AG08395 (cell line): ENCODE measurements around the gene POU2F1.
A peak's percentile ranks its signal among the peaks of the same experiment; 100 is the strongest.
"Not testable (repeated sequence)": the region's sequence is repeated elsewhere in the genome, so short reads cannot be mapped to it uniquely, and the experiment has no call there.

Source experiments
- DNase-seq: peaks from one replicate; pipeline ENCODE4 v3.0.0; 2012; ENCODE audit warnings: mixed read lengths, low spot score

POU2F1 gene

GRCh38 chr1:167205306-167206050 is 15.2 kb upstream of the POU2F1 start:
- DNase-seq = not testable (repeated sequence)

GRCh38 chr1:167206166-167206835 is 14.4 kb upstream of the POU2F1 start:
- no peak for DNase-seq

- DNase-seq = no peak
These were observed 12.6 kb upstream of the POU2F1 start for GRCh38 chr1:167207940-167208623.

GRCh38 chr1:167208624-167208976 is 12.1 kb upstream of the POU2F1 start:
- no peak for DNase-seq

GRCh38 chr1:167209044-167209443 is 11.6 kb upstream of the POU2F1 start:
- DNase-seq = no peak

- DNase-seq = no peak
These were observed 9.6 kb upstream of the POU2F1 start for GRCh38 chr1:167210966-167211674.

- DNase-seq = no peak
These were observed 8.7 kb upstream of the POU2F1 start for GRCh38 chr1:167212025-167212424.

- no peak for DNase-seq
These were observed 3.9 kb upstream of the POU2F1 start for GRCh38 chr1:167216809-167217208.

GRCh38 chr1:167219194-167219593 is 1.5 kb upstream of the POU2F1 start:
- no peak for DNase-seq

GRCh38 chr1:167219646-167220536 is 795 bp upstream of the POU2F1 start:
- peak; percentile 31 for DNase-seq

GRCh38 chr1:167221126-167221737 is 546 bp downstream of the POU2F1 start:
- no peak for DNase-seq

- peak; percentile 31 for DNase-seq
These were observed 1.3 kb downstream of the POU2F1 start for GRCh38 chr1:167221738-167222610.

- DNase-seq = no peak
These were observed 2.7 kb downstream of the POU2F1 start for GRCh38 chr1:167223144-167224103.

- DNase-seq = not testable (repeated sequence)
These were observed 4.1 kb downstream of the POU2F1 start for GRCh38 chr1:167224734-167225235.

GRCh38 chr1:167225920-167226319 is 5.2 kb downstream of the POU2F1 start:
- DNase-seq = no peak

GRCh38 chr1:167227934-167228378 is 7.3 kb downstream of the POU2F1 start:
- no peak for DNase-seq

GRCh38 chr1:167229719-167230385 is 9.2 kb downstream of the POU2F1 start:
- no peak for DNase-seq

GRCh38 chr1:167230437-167230836 is 9.8 kb downstream of the POU2F1 start:
- no peak for DNase-seq
